HG03520 (cell line): ENCODE data around the gene INO80.

ENCODE experiments used
- ATAC-seq: cut with Tn5 transposase; IDR thresholded peaks from one replicate; pipeline ENCODE4 v1.9.1; 2021; ENCODE audit warnings: mild to moderate bottlenecking, moderate library complexity; ENCODE audit not compliant: unreplicated experiment

The INO80 gene

DNA sequence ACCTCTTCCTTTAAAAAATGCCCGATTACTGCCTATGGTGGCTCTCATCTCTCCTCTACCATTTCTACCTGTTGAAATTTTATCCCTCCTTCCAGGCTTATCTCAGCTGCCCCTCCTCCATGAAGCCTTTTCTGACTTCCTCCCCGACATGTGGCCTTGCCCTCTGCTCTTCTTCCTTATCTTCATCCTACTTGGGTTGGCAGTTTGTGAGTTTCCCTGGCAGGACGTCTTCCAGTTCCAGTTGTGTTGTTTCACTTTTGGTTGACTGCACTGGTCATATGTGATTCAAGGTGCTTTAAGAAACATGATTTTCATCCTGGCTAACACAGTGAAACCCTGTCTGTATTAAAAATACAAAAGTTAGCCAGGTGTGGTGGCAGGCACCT, 182.6 kb downstream of the INO80 start:
- ATAC-seq: no peak

DNA sequence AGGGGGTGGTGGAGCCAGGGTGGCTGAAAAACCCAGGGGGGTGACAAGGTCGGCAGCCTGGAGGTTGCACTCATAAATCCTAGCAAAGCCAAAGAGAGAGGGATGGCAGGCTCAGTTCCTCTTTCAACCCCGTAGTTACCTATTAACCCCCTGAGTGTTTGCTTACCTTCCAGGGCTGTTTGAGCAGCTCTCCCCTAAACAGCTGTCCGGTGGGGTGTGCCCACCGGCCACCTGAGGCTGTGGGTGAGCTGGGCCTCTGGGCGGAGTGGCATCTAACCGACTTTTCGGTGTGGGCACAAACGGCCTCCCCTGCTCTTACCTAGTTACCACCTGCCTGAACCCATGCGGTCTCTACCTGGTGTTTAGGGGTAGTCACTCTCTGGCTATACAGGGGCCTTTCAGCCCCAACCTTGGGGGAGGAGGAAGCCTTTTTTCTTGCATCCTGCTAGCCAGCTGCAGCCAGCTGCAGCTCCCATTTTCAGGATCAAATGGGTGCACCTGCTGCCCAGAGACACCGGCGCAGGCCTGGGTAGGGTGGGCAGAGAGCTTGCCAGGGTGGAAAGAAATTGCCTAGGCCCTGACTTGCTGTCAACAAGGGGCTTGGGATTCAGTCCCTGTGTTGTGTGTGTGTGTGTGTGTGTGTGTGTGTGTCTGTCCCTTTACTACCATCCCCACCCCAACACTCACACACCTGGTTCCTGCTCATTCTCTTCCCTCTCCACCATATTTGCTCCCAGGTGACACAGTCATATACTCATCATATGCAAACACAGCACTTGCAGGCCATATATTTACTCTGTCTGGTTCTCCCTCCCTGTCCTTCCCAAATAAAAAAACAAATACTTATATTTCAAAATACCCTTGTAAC, 183.2 kb downstream of the INO80 start:
- ATAC-seq: no peak

DNA sequence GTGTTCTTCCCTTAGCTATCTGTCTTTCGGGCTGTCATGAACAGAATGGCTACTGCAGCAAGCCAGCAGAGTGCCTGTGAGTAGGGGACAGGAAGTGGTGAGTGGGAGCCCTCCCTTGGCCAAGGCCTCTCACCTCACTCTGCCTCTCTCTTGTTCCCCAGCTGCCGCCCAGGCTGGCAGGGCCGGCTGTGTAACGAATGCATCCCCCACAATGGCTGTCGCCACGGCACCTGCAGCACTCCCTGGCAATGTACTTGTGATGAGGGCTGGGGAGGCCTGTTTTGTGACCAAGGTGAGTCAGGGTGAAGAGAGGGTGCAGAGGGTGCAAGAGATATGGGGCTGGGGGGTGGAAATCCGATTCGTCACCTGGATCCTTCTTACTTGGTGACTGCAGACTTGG, 183.9 kb downstream of the INO80 start:
- no peak for ATAC-seq

DNA sequence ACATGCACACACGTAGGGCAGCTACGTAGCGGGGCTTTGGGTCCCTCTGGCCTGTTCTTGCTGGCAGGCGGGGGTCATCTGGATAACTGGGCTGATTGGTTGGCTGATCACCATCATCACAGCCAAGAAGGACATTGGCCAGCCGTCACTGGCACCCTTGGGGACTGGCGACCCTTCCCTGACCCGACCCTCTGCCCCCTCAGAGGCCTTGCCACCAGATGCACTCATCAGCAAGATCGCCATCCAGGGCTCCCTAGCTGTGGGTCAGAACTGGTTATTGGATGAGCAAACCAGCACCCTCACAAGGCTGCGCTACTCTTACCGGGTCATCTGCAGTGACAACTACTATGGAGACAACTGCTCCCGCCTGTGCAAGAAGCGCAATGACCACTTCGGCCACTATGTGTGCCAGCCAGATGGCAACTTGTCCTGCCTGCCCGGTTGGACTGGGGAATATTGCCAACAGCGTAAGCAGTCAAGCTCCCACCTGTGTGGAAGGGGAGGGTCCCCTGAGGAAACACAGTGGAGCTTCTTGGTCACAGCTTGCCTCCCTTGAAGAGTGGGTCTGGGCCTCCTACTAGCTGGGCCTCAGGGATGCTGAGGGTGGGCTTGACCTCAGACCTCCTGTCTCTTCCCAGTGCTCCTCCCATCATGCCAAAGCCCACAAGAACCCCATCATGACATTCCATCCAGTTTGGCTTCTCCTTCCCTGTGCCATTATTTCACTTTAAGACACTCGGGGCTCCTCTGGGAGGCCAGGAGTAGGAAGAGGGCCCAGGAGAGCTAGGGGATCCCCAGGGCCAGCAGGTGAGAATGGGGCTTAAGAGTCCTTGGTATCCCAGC, 184.6 kb downstream of the INO80 start:
- no peak for ATAC-seq

DNA sequence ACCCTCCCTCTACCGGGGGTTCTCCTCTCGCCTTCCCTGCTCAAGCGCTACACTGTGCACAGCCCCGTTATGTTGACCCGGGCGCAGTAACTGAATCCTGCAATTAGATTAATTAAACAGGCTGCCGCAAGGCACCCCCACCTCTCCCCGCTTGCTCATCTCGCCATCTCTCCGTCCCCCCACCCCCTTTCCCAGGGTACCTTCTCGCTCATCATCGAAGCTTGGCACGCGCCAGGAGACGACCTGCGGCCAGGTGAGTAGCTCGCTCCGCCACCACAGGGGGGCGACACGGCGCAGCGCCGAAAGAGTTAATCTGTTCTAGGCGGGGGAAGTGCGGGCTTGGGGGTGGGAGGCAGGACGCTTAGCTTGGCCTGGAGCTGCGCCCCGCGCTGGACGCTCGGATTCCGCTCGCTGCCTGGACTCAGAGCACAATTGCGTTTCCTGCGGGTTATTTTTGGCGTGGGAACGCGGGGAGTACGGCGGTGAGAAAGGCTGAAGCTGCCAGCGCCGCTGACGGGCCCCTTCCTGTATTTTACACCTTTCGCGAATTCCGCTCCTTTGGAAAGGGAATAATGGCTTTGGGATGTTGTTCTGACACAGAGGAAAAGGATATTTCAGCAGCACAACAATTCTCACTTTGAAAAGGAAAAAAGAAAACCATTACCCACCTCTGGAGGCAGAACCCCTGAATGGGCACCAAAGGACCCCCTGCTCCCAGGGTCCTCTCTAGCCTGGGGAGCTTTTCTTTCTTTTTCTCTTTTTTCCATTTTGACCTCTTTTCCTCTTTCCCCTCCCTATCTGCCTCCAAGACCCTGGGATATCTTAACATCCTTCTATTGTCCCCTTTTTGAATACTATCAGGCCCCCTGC, 185.4 kb downstream of the INO80 start:
- no peak for ATAC-seq

DNA sequence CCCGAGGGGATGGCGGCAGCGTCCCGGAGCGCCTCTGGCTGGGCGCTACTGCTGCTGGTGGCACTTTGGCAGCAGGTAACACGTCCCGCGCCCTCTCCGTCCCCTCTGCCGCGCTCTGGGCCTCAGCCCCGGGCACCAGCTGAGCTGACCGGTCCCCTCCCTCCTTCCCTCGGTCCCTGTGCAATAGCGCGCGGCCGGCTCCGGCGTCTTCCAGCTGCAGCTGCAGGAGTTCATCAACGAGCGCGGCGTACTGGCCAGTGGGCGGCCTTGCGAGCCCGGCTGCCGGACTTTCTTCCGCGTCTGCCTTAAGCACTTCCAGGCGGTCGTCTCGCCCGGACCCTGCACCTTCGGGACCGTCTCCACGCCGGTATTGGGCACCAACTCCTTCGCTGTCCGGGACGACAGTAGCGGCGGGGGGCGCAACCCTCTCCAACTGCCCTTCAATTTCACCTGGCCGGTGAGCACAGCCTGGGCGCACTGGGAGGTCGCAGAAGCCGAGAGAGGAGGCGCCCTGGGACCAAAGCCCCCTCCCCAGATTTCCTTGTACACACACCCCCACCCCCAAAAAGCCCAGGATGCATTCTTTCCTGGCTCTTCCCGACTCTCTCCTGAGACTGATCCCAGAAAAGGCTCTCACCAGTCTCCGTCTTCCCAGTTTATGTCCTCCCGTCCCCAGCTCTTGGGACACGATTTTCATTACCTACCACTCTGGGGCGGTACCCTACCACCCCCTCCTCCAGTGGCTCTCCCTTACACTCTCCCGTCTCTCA, 186.2 kb downstream of the INO80 start:
- no peak for ATAC-seq
